H1 (cell line): ENCODE measurements around the gene DSCAM.

Experiments used
- ASH2L ChIP-seq: fragments of 200-600, 300-600 bp; sonication (generic); IDR thresholded peaks from one replicate; pipeline ENCODE4 v1.7.1; 2017; ENCODE audit warnings: low read length
- EP300 ChIP-seq, 2 experiments: IDR thresholded peaks; 1 replicate in 1 of 2; 2 replicates in 1 of 2; pipeline ENCODE4 v1.6.1; 2011 to 2012; ENCODE audit warnings: low read depth in 2 of 2, low read length in 2 of 2, mild to moderate bottlenecking in 2 of 2, borderline replicate concordance in 1 of 2, inconsistent platforms in 1 of 2, moderate library complexity in 1 of 2
- JUND ChIP-seq: IDR thresholded peaks from 2 replicates; pipeline ENCODE4 v1.6.1; 2011; ENCODE audit warnings: mild to moderate bottlenecking, improper control_type of control experiment, low read length
- POLR2AphosphoS5 ChIP-seq: IDR thresholded peaks from 2 replicates; pipeline ENCODE4 v1.6.1; 2011; ENCODE audit warnings: low read depth, low read length
- TF ChIP-seq, protein P1 (sequence below): IDR thresholded peaks from 2 replicates; pipeline ENCODE4 v1.6.1; 2012; ENCODE audit warnings: inconsistent platforms
- TF ChIP-seq, protein P2 (sequence below), 3 experiments: IDR thresholded peaks; 1 replicate in 2 of 3; 2 replicates in 1 of 3; pipeline versions ENCODE4 v1.5.1 to v1.6.1; 2011; ENCODE audit warnings: low read length in 3 of 3, mild to moderate bottlenecking in 3 of 3, inconsistent platforms in 2 of 3, low read depth in 1 of 3, moderate library complexity in 1 of 3; ENCODE audit not compliant: insufficient read depth in 1 of 3; ENCODE audit errors: control extremely low read depth in 1 of 3

DNA sequence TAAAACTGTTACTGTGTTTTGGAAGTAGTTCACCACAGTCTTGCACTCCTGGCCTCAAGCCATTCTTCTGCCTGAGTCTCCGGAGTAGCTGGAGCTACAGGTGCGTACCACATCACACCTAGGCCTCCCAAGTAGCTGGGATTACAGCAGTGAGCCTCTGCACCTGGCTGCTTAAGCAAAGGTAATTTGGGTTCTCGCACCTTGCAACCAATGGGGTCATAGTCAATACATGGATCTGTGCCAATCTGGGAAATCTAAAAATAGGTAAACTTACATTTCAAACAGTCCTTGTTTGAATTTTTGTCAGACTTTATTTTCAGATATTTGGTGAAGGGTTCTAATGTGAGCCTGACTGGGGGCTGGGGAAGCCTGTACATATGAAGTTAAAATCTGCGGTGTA lies 513.2 kb downstream of the DSCAM start:
- TF ChIP-seq, protein P1, sequence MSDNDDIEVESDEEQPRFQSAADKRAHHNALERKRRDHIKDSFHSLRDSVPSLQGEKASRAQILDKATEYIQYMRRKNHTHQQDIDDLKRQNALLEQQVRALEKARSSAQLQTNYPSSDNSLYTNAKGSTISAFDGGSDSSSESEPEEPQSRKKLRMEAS, result no peak
- no peak for TF ChIP-seq JUND
- TF ChIP-seq, protein P2, sequence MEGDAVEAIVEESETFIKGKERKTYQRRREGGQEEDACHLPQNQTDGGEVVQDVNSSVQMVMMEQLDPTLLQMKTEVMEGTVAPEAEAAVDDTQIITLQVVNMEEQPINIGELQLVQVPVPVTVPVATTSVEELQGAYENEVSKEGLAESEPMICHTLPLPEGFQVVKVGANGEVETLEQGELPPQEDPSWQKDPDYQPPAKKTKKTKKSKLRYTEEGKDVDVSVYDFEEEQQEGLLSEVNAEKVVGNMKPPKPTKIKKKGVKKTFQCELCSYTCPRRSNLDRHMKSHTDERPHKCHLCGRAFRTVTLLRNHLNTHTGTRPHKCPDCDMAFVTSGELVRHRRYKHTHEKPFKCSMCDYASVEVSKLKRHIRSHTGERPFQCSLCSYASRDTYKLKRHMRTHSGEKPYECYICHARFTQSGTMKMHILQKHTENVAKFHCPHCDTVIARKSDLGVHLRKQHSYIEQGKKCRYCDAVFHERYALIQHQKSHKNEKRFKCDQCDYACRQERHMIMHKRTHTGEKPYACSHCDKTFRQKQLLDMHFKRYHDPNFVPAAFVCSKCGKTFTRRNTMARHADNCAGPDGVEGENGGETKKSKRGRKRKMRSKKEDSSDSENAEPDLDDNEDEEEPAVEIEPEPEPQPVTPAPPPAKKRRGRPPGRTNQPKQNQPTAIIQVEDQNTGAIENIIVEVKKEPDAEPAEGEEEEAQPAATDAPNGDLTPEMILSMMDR (IDR thresholded peaks at IDR 0.05; ENCODE audit: control extremely low read depth in 1 of 3, insufficient read depth in 1 of 3, low read depth in 1 of 3, low read length in 3 of 3), result no peak
- no peak for TF ChIP-seq POLR2AphosphoS5
- no peak for TF ChIP-seq ASH2L
- no peak for TF ChIP-seq EP300 (IDR thresholded peaks at IDR 0.05; ENCODE audit: borderline replicate concordance in 1 of 2, low read depth in 2 of 2, low read length in 2 of 2)
